Stomach (tissue), 9 donors: ENCODE measurements around the gene RBFOX2. TPM values are rescaled to one million over a fixed set of nuclear protein-coding genes. Genes with fewer than 3 reads are reported as not detected.

ENCODE experiments used
- DNase-seq, 2 donors: peaks; one replicate each; pipeline versions ENCODE4 v3.0.0 to v3.0.0-alpha.2; 2013 to 2019
- H3K27ac ChIP-seq, 5 donors: fragments of 200-600 bp in 4 of 5; sonication (generic) in 4 of 5; one replicate each; pipeline ENCODE4 v1.5.1; 2013 to 2019; ENCODE audit warnings: mild to moderate bottlenecking in 1 of 5, moderate library complexity in 1 of 5
- H3K27me3 ChIP-seq, 3 donors: fragments of 200-600 bp; sonication (generic); one replicate each; pipeline ENCODE4 v1.5.1; 2017 to 2019; ENCODE audit warnings: mixed run types in 1 of 3
- H3K36me3 ChIP-seq, 4 donors: fragments of 200-600 bp; sonication (generic); 1 replicate in 3 of 4; 2 replicates in 1 of 4; pipeline ENCODE4 v1.5.1; 2016 to 2019
- H3K4me1 ChIP-seq, 4 donors: fragments of 200-600 bp; sonication (generic); one replicate each; pipeline ENCODE4 v1.5.1; 2016 to 2019
- H3K4me3 ChIP-seq, 4 donors: fragments of 200-600 bp; sonication (generic) in 3 of 4; one replicate each; pipeline ENCODE4 v1.5.1; 2016 to 2019; ENCODE audit warnings: mild to moderate bottlenecking in 1 of 4
- H3K9me3 ChIP-seq, 4 donors: fragments of 200-600 bp; sonication (generic); one replicate each; pipeline ENCODE4 v1.5.1; 2016 to 2019
- EP300 ChIP-seq: sonication (generic); formaldehyde crosslinking; IDR thresholded peaks from one replicate; pipeline ENCODE4 v1.6.1; 2017; ENCODE audit warnings: antibody characterized with exemption
- POLR2A ChIP-seq, 4 donors: fragments of 450-650 bp; IDR thresholded peaks; one replicate each; pipeline ENCODE4 v1.6.1; 2016; ENCODE audit warnings: antibody characterized with exemption in 4 of 4, control low read depth in 2 of 4, mild to moderate bottlenecking in 1 of 4, moderate library complexity in 1 of 4
- POLR2AphosphoS5 ChIP-seq, 3 donors: sonication (generic); formaldehyde crosslinking; IDR thresholded peaks; one replicate each; pipeline ENCODE4 v1.6.1; 2016; ENCODE audit warnings: antibody characterized with exemption in 3 of 3
- WGBS, 5 donors: extraction: QIAGEN DNeasy Blood & Tissue Kit in 3 of 5; methylation state at CpG; one replicate each; pipeline versions ENCODE4 v1.1.5 to v1.1.7; 2013 to 2018; 5-methylcytosine and 5-hydroxymethylcytosine counted together
- intact Hi-C: fragments of 100-400 bp; cut with DNase I; formaldehyde crosslinking; loops from one replicate; pipeline ENCODE4 v1.15.1; 2023; ENCODE audit warnings: low total_unique reads
- polyA plus RNA-seq, 3 donors: library from polyadenylated mRNA; stranded (reverse); fragments of 200-250 nt; gene quantifications; one replicate each; pipeline ENCODE4 v1.2.3, GENCODE V29; 2013
- total RNA-seq, 5 donors: library from RNA; depleted of rRNA; stranded (reverse); fragments of >200 nt; gene quantifications; one replicate each; pipeline versions ENCODE4 v1.1.0 to v1.2.3, GENCODE V29; 2014 to 2016
- TF ChIP-seq, protein P1 (sequence below), 7 experiments: fragments of 450-650 bp in 4 of 7; fragments of 200-600 bp in 3 of 7; sonication (generic) in 3 of 7; IDR thresholded peaks; one replicate each; pipeline ENCODE4 v1.5.1; 2016 to 2019; ENCODE audit warnings: antibody characterized with exemption in 7 of 7, control low read depth in 2 of 7, mild to moderate bottlenecking in 1 of 7
- donor health status: healthy with polysubstance abuse.
- donor health status: Bipolar disorder and iron deficiency.
- donor health status: healthy.

Gene RBFOX2
- total and polyA plus RNA-seq, 8 donors, result 14.9 to 176 (median 46.7) TPM

DNA sequence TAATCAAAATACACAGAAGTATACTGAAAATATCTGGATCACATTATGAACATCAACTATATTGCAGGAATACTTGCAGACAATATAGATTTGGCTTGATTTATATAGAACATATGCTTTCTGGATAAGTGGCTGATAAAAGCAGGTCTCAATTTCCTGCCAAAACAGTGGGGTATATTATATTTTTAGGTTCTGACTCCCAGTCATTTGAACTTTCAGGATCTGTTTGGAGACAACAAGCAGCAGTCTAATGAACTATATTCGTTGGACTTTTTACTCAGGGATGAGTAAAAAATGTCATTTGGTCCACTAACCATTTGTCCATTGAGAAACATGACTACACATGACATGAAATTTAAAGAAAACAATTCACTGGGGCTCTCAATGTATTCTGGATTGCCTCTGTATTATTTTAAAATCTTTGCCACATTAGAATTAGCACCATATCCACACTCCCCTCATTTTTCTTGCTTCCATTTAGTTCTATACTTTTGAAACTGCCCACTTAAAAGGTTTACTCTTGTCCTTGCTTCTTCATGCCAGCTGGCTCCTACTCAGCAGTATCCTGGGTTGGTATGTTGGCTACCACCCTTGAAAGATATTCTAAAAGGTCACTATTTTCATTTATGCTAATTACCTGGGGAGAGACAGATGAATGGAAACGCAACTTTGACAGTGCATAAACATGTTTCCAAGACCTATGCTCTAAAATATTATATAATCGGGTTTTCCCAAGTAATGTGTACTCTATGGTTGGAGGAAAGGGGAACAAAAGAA is 157.9 kb downstream of the RBFOX2 start:
- Histone ChIP-seq H3K9me3 (no peaks in the 10 kb centered on the region), H3K4me3 (no peak overlapping the region), H3K27ac (no peak overlapping the region), H3K27me3 (no peaks in the 10 kb centered on the region), H3K4me1 (peaks cover 0 to 69% (median 24%) of the 10 kb centered on the region in 4 donors), H3K36me3 (no peaks in the 10 kb centered on the region)
- DNase-seq, result no peak
- WGBS, 5 donors, result 62 to 83% (median 68%) methylated on average over 3 of the region's 3 CpGs
- TF ChIP-seq POLR2A (IDR thresholded peaks at IDR 0.05) (no peak), POLR2AphosphoS5 (IDR thresholded peaks at IDR 0.05) (no peak), EP300 (no peak)
- TF ChIP-seq, protein P1, sequence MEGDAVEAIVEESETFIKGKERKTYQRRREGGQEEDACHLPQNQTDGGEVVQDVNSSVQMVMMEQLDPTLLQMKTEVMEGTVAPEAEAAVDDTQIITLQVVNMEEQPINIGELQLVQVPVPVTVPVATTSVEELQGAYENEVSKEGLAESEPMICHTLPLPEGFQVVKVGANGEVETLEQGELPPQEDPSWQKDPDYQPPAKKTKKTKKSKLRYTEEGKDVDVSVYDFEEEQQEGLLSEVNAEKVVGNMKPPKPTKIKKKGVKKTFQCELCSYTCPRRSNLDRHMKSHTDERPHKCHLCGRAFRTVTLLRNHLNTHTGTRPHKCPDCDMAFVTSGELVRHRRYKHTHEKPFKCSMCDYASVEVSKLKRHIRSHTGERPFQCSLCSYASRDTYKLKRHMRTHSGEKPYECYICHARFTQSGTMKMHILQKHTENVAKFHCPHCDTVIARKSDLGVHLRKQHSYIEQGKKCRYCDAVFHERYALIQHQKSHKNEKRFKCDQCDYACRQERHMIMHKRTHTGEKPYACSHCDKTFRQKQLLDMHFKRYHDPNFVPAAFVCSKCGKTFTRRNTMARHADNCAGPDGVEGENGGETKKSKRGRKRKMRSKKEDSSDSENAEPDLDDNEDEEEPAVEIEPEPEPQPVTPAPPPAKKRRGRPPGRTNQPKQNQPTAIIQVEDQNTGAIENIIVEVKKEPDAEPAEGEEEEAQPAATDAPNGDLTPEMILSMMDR (IDR thresholded peaks at IDR 0.05), result no peak
- intact Hi-C loops, result no loop called here

GRCh38 chr22:35868938-35869337 is 159.7 kb downstream of the RBFOX2 start:
- no peak for DNase-seq
- Histone ChIP-seq H3K27me3 (no peaks in the 10 kb centered on the region), H3K4me3 (no peak overlapping the region), H3K9me3 (no peaks in the 10 kb centered on the region), H3K27ac (peak overlapping the region in 2 of 5 donors; percentile 1 to 48), H3K36me3 (no peaks in the 10 kb centered on the region), H3K4me1 (peaks cover 0 to 85% (median 33%) of the 10 kb centered on the region in 4 donors)
- WGBS, 5 donors, result 95 to 98% (median 96%) methylated on average over 5 of the region's 5 CpGs
- intact Hi-C loops, result no loop called here
- TF ChIP-seq POLR2A (IDR thresholded peaks at IDR 0.05), result no peak
- TF ChIP-seq, protein P1 (IDR thresholded peaks at IDR 0.05), result no peak
- no peak for TF ChIP-seq POLR2AphosphoS5 (IDR thresholded peaks at IDR 0.05)
- TF ChIP-seq EP300, result no peak

- H3K27ac ChIP-seq, result peak overlapping the region in 1 of 5 donors; percentile 56
Observed at GRCh38 chr22:35866651-35867050, 162.0 kb downstream of the RBFOX2 start.

DNA sequence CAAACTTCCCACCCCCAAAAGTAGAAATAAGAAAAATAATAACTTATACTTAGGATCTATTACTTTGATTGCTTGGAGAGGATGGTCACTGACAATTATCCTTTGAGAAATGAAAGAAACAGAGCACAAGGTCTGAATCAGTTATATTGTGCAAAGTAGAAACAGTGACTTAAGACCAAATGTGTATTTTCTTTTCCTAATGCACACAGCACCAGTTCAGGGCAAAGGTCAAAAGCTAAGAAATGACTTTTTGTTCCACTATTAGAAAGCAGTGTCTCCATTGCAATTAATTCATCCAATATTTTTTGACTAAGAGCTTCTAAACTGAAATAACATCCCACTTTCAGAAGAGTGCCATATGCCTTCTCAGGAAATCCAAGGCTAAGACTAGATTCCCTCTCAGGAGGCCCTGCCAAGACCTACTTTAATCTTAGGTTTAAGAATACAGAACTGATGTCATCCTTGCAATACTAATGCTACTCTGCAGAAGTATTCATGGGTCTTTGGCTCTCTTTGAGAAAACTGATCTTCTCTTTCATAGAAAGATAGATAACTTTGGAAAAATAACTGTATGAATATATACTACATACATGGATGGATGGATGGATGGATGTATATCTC is 164.0 kb downstream of the RBFOX2 start:
- no peaks in the 10 kb centered on the region for H3K27me3 ChIP-seq
- no peaks in the 10 kb centered on the region for H3K9me3 ChIP-seq
- peaks cover 0 to 60% (median 28%) of the 10 kb centered on the region in 4 donors for H3K4me1 ChIP-seq
- H3K36me3 ChIP-seq, result no peaks in the 10 kb centered on the region
- H3K27ac ChIP-seq, result no peak overlapping the region
- intact Hi-C loops, result no loop called here
- DNase-seq, result no peak
- TF ChIP-seq, protein P1 (IDR thresholded peaks at IDR 0.05), result no peak
- TF ChIP-seq POLR2A (IDR thresholded peaks at IDR 0.05) (no peak), EP300 (no peak), POLR2AphosphoS5 (IDR thresholded peaks at IDR 0.05) (no peak)
- H3K4me3 ChIP-seq, result no peak overlapping the region

More at GRCh38 chr22:35866651-35867050, 162.0 kb downstream of the RBFOX2 start:
- no peaks in the 10 kb centered on the region for H3K36me3 ChIP-seq
- H3K4me3 ChIP-seq, result no peak overlapping the region
- intact Hi-C loops, result no loop called here
- no peaks in the 10 kb centered on the region for H3K9me3 ChIP-seq
- no peak for TF ChIP-seq POLR2AphosphoS5 (IDR thresholded peaks at IDR 0.05)
- TF ChIP-seq, protein P1 (IDR thresholded peaks at IDR 0.05), result no peak
- TF ChIP-seq POLR2A (IDR thresholded peaks at IDR 0.05), result no peak
- no peak for TF ChIP-seq EP300
- H3K4me1 ChIP-seq, result peaks cover 0 to 79% (median 37%) of the 10 kb centered on the region in 4 donors
- no peaks in the 10 kb centered on the region for H3K27me3 ChIP-seq
- 58 to 74% (median 67%) methylated on average over 3 of the region's 3 CpGs for WGBS, 5 donors
- DNase-seq, result peak in 1 of 2 donors; percentile 26
